ENCODE measurements around the gene PDZRN3.

GRCh38 chr3:73471986-73472787 is 152.6 kb downstream of the PDZRN3 start:
- TF ChIP-seq, protein P1, sequence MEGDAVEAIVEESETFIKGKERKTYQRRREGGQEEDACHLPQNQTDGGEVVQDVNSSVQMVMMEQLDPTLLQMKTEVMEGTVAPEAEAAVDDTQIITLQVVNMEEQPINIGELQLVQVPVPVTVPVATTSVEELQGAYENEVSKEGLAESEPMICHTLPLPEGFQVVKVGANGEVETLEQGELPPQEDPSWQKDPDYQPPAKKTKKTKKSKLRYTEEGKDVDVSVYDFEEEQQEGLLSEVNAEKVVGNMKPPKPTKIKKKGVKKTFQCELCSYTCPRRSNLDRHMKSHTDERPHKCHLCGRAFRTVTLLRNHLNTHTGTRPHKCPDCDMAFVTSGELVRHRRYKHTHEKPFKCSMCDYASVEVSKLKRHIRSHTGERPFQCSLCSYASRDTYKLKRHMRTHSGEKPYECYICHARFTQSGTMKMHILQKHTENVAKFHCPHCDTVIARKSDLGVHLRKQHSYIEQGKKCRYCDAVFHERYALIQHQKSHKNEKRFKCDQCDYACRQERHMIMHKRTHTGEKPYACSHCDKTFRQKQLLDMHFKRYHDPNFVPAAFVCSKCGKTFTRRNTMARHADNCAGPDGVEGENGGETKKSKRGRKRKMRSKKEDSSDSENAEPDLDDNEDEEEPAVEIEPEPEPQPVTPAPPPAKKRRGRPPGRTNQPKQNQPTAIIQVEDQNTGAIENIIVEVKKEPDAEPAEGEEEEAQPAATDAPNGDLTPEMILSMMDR (conservative IDR thresholded peaks at IDR 0.05) = no peak
- no peak for TF ChIP-seq ZFX (IDR thresholded peaks at IDR 0.05)
